HEK293 (cell line): Measurements from ENCODE around the gene TXNDC2.

ENCODE experiments used
- CTCF ChIP-seq: fragments of 450-650 bp; formaldehyde crosslinking; IDR thresholded peaks from 2 replicates; pipeline ENCODE4 v1.5.1; 2016; ENCODE audit warnings: missing biosample characterization, missing genetic modification characterization
- PBX3 ChIP-seq: sonication (generic); formaldehyde crosslinking; IDR thresholded peaks from 2 replicates; pipeline ENCODE4 v1.8.1; 2022; ENCODE audit warnings: mild to moderate bottlenecking, moderate library complexity, missing genetic modification reagents
- REST ChIP-seq: fragments of 450-650 bp; formaldehyde crosslinking; IDR thresholded peaks from 2 replicates; pipeline ENCODE4 v1.5.1; 2016; ENCODE audit warnings: missing biosample characterization, missing genetic modification characterization
- YY1 ChIP-seq: fragments of 450-650 bp; formaldehyde crosslinking; IDR thresholded peaks from 2 replicates; pipeline ENCODE4 v1.5.1; 2018; ENCODE audit warnings: missing biosample characterization, missing genetic modification characterization
- ZNF146 ChIP-seq: fragments of 450-650 bp; formaldehyde crosslinking; IDR thresholded peaks from 2 replicates; pipeline ENCODE4 v1.5.1; 2016; ENCODE audit warnings: missing biosample characterization, missing genetic modification characterization
- ZNF18 ChIP-seq: fragments of 450-650 bp; formaldehyde crosslinking; IDR thresholded peaks from 2 replicates; pipeline ENCODE4 v1.5.1; 2016; ENCODE audit warnings: missing biosample characterization, missing genetic modification characterization
- ZNF398 ChIP-seq: fragments of 450-650 bp; formaldehyde crosslinking; IDR thresholded peaks from 2 replicates; pipeline ENCODE4 v1.5.1; 2017; ENCODE audit warnings: missing biosample characterization, missing genetic modification characterization
- ZNF416 ChIP-seq: fragments of 450-650 bp; formaldehyde crosslinking; IDR thresholded peaks from 2 replicates; pipeline ENCODE4 v1.5.1; 2016; ENCODE audit warnings: missing biosample characterization, missing genetic modification characterization

GRCh38 chr18:9885170-9886004, at the start of gene TXNDC2:
- TF ChIP-seq CTCF (tag by site-specific recombination): no peak
- TF ChIP-seq REST (tag by site-specific recombination): no peak
- TF ChIP-seq PBX3 (CRISPR knock-in tag): no peak
- no peak for TF ChIP-seq ZNF146
- no peak for TF ChIP-seq ZNF416 (tag by site-specific recombination)
- TF ChIP-seq YY1 (tag by site-specific recombination): no peak
- TF ChIP-seq ZNF18 (tag by site-specific recombination): no peak
- no peak for TF ChIP-seq ZNF398 (tag by site-specific recombination)
